Measurements from ENCODE around the gene CREB1. TPM values are rescaled to one million over a fixed set of nuclear protein-coding genes. Genes with fewer than 3 reads are reported as not detected.

Gene CREB1
- total RNA-seq, 1 donor from 2014 or later = 91.7 TPM

DNA sequence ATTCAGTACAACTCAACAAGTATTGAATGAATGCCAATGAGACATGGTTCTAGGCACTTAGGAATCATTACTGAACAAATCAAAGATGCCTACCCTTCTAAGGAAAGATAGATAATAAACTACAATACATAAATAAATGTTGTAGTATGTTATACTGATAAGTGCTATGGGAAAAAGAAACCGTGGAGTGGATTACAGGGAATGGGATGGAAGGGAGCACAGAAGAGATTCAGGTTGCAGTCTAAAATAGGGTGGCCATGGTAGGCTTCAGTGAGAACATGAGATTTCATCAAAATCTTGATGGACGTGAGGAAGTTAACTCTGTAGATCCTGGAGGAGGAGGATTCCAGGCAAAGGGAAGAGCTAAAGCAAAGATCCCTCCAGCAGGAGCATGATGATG, 17.9 kb upstream of the CREB1 start:
- no peak overlapping the region for H3K27ac Mint-ChIP-seq (ENCODE audit: unreplicated experiment)
- H3K4me3 Mint-ChIP-seq = no peak overlapping the region
- H3K27me3 Mint-ChIP-seq (ENCODE audit: low read depth) = peaks cover 4% of the 10 kb centered on the region
- no peak for DNase-seq (ENCODE audit: low read depth, low spot score)
- no peaks in the 10 kb centered on the region for H3K9me3 Mint-ChIP-seq
- TF ChIP-seq, protein P1, sequence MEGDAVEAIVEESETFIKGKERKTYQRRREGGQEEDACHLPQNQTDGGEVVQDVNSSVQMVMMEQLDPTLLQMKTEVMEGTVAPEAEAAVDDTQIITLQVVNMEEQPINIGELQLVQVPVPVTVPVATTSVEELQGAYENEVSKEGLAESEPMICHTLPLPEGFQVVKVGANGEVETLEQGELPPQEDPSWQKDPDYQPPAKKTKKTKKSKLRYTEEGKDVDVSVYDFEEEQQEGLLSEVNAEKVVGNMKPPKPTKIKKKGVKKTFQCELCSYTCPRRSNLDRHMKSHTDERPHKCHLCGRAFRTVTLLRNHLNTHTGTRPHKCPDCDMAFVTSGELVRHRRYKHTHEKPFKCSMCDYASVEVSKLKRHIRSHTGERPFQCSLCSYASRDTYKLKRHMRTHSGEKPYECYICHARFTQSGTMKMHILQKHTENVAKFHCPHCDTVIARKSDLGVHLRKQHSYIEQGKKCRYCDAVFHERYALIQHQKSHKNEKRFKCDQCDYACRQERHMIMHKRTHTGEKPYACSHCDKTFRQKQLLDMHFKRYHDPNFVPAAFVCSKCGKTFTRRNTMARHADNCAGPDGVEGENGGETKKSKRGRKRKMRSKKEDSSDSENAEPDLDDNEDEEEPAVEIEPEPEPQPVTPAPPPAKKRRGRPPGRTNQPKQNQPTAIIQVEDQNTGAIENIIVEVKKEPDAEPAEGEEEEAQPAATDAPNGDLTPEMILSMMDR (conservative IDR thresholded peaks at IDR 0.05) = no peak
- no peaks in the 10 kb centered on the region for H3K4me1 Mint-ChIP-seq
- H3K36me3 Mint-ChIP-seq (ENCODE audit: low read depth) = no peaks in the 10 kb centered on the region

DNA sequence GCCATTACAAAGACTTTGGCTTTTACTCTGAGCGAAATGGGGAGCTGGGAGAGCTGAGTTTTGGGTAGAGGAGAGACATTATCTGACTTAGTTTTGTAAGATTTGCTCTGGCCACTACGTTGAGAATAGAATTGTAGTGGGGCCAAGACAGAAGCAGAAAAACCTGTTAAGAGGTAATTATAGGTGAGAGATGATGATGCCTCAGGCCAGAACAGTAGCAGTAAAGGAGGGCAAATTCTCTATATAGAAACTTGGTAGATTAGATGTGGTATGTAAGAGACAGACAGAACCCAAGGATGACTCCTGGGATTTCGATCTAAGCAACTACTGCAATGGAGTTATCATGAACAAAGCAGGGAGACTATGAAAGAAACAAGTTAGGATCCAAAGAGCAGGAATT, 17.4 kb upstream of the CREB1 start:
- H3K4me3 Mint-ChIP-seq = no peak overlapping the region
- no peak overlapping the region for H3K27ac Mint-ChIP-seq (ENCODE audit: unreplicated experiment)
- H3K9me3 Mint-ChIP-seq = no peaks in the 10 kb centered on the region
- no peaks in the 10 kb centered on the region for H3K4me1 Mint-ChIP-seq
- DNase-seq (ENCODE audit: low read depth, low spot score) = no peak
- no peaks in the 10 kb centered on the region for H3K36me3 Mint-ChIP-seq (ENCODE audit: low read depth)
- peaks cover 5% of the 10 kb centered on the region for H3K27me3 Mint-ChIP-seq (ENCODE audit: low read depth)
- TF ChIP-seq, protein P1 (conservative IDR thresholded peaks at IDR 0.05) = no peak

DNA sequence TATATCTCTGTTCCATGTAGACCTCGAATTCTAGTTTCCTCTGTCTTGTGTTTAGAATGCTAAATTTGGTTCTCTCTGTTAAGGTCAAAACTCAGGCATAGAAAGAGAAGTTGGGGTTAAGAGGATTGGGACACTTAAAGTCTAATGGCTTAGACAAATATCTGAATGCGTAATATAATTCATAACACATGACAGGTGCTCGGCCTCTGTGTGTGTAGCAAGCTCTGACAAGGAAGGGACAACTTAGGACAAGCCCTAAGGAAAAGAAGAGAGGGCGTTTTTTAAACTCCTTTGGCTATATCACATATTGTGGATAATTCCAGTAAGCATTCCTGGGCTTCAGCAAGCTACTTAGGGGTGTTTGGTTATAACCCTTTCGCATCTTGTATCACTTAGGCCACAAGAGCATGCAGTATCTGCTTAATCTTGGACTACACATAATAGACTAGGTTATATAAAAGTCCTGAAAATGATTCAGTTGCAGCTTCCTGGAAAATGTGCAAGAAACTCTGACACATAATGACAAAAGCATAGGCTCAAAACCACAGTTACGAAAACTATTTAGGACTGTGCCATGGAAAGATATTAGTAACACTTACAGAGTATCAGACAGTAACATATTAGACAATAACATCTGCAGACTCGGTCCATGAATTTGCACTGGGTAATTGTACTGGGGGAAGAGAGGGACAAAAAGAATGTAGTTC, 16.1 kb upstream of the CREB1 start:
- DNase-seq (ENCODE audit: low read depth, low spot score) = no peak
- Mint-ChIP-seq H3K36me3 (ENCODE audit: low read depth) (no peaks in the 10 kb centered on the region), H3K9me3 (no peaks in the 10 kb centered on the region), H3K4me1 (no peaks in the 10 kb centered on the region), H3K4me3 (no peak overlapping the region), H3K27me3 (ENCODE audit: low read depth) (peaks cover 8% of the 10 kb centered on the region), H3K27ac (ENCODE audit: unreplicated experiment) (no peak overlapping the region)
- TF ChIP-seq, protein P1 (conservative IDR thresholded peaks at IDR 0.05) = no peak

GRCh38 chr2:207514451-207514850, 15.3 kb upstream of the CREB1 start:
- Mint-ChIP-seq H3K27ac (ENCODE audit: unreplicated experiment) (no peak overlapping the region), H3K9me3 (no peaks in the 10 kb centered on the region), H3K4me1 (no peaks in the 10 kb centered on the region), H3K36me3 (ENCODE audit: low read depth) (no peaks in the 10 kb centered on the region), H3K27me3 (ENCODE audit: low read depth) (peaks cover 8% of the 10 kb centered on the region), H3K4me3 (no peak overlapping the region)
- TF ChIP-seq, protein P1 (conservative IDR thresholded peaks at IDR 0.05) = no peak
- DNase-seq (ENCODE audit: low read depth, low spot score) = no peak

GRCh38 chr2:207515671-207516070, 14.1 kb upstream of the CREB1 start:
- no peaks in the 10 kb centered on the region for H3K36me3 Mint-ChIP-seq (ENCODE audit: low read depth)
- H3K27ac Mint-ChIP-seq (ENCODE audit: unreplicated experiment) = no peak overlapping the region
- H3K4me1 Mint-ChIP-seq = no peaks in the 10 kb centered on the region
- H3K4me3 Mint-ChIP-seq = no peak overlapping the region
- DNase-seq (ENCODE audit: low read depth, low spot score) = no peak
- TF ChIP-seq, protein P1 (conservative IDR thresholded peaks at IDR 0.05) = no peak
- H3K9me3 Mint-ChIP-seq = no peaks in the 10 kb centered on the region
- peaks cover 8% of the 10 kb centered on the region for H3K27me3 Mint-ChIP-seq (ENCODE audit: low read depth)
